IMR-90 (cell line): ENCODE results near the gene SLC23A3. TPM values are rescaled to one million over a fixed set of nuclear protein-coding genes. Genes with fewer than 3 reads are reported as not detected.

Experiments
- BHLHE40 ChIP-seq: fragments of 150-350 bp; IDR thresholded peaks from 2 replicates; pipeline ENCODE4 v1.6.1; 2016; ENCODE audit warnings: mild to moderate bottlenecking, low read depth, low read length
- CEBPB ChIP-seq: IDR thresholded peaks from 2 replicates; pipeline ENCODE4 v1.6.1; 2012; ENCODE audit warnings: low read depth, low read length, improper control_type of control experiment
- CHD1 ChIP-seq: IDR thresholded peaks from 2 replicates; pipeline ENCODE4 v1.6.1; 2012; ENCODE audit warnings: low read depth, low read length, improper control_type of control experiment
- NFE2L2 ChIP-seq: fragments of 150-350 bp; IDR thresholded peaks from 2 replicates; pipeline ENCODE4 v1.6.1; 2016; ENCODE audit warnings: low read depth, mild to moderate bottlenecking, low read length
- RAD21 ChIP-seq: IDR thresholded peaks from 2 replicates; pipeline ENCODE4 v1.6.1; 2012; ENCODE audit warnings: low read length, improper control_type of control experiment
- RCOR1 ChIP-seq: IDR thresholded peaks from 2 replicates; pipeline ENCODE4 v1.6.1; 2012; ENCODE audit warnings: mild to moderate bottlenecking, low read length, improper control_type of control experiment; ENCODE audit not compliant: insufficient replicate concordance
- SMC3 ChIP-seq: fragments of 150-350 bp; IDR thresholded peaks from 2 replicates; pipeline ENCODE4 v1.6.1; 2016; ENCODE audit warnings: low read depth, mild to moderate bottlenecking, antibody characterized with exemption, low read length, moderate library complexity
- polyA plus RNA-seq, 3 experiments: library from polyadenylated mRNA; depleted of rRNA; stranded (reverse); fragments of >200 nt; gene quantifications; 2 replicates each; pipeline ENCODE4 v1.2.3, GENCODE V29; 2012; ENCODE audit warnings: low replicate concordance in 1 of 3
- total RNA-seq: library from RNA; depleted of rRNA; stranded (reverse); fragments of >200 nt; gene quantifications from 2 replicates; pipeline ENCODE4 v1.2.3, GENCODE V29; 2012

Gene SLC23A3
- total and polyA plus RNA-seq, 2 of the 4 experiments (the other 2 are of a cell fraction): 0.18 to 0.65 TPM

DNA sequence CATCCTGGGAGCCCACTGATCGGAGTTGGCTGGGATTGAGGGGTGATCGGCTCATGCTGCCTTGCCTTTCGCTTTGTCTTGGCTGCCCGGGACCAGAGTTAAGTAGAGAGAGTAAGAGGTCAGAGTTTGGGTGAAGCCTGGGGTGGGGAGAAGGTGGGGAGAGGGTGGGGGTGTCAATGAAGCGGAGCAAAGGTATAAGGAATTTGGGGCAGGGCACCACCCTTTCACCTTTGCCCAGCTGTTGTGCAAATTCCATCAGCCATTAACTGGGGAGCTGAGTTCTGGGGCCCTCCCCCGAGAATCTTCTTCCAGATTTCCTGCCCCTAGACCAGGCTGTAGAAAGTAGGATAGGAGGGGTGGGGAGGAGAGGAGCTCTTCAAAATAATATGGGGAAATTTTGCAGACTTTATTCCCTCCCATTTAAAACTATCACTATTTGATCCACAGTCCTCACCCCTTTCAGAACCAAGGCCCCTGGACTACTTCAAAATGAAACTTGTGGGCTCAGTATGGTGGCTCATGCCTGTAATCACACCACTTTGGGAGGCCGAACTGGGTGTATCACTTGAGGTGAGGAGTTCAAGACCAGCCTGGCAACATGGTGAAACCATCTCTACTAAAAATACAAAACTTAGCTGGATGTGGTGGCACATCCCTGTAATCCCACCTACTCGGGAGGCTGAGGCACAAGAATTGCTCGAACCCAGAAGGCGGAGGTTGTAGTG lies at the start of gene SLC23A3 (continued):
- TF ChIP-seq NFE2L2 (no peak), SMC3 (no peak), CHD1 (no peak), RCOR1 (no peak), RAD21 (no peak), BHLHE40 (no peak), CEBPB (no peak)
